HG03045 (cell line): ENCODE measurements around the gene HECA.
"Not testable (repeated sequence)": the region's sequence is repeated elsewhere in the genome, so short reads cannot be mapped to it uniquely, and the experiment has no call there.

Experiments used
- ATAC-seq: cut with Tn5 transposase; IDR thresholded peaks from one replicate; pipeline ENCODE4 v1.9.1; 2021; ENCODE audit warnings: mild to moderate bottlenecking, moderate library complexity; ENCODE audit not compliant: unreplicated experiment

HECA gene, protein sequence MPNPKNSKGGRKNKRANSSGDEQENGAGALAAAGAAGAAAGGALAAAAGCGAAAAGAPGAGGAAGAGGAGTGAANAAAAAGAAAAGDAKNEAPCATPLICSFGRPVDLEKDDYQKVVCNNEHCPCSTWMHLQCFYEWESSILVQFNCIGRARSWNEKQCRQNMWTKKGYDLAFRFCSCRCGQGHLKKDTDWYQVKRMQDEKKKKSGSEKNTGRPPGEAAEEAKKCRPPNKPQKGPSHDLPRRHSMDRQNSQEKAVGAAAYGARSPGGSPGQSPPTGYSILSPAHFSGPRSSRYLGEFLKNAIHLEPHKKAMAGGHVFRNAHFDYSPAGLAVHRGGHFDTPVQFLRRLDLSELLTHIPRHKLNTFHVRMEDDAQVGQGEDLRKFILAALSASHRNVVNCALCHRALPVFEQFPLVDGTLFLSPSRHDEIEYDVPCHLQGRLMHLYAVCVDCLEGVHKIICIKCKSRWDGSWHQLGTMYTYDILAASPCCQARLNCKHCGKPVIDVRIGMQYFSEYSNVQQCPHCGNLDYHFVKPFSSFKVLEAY

DNA sequence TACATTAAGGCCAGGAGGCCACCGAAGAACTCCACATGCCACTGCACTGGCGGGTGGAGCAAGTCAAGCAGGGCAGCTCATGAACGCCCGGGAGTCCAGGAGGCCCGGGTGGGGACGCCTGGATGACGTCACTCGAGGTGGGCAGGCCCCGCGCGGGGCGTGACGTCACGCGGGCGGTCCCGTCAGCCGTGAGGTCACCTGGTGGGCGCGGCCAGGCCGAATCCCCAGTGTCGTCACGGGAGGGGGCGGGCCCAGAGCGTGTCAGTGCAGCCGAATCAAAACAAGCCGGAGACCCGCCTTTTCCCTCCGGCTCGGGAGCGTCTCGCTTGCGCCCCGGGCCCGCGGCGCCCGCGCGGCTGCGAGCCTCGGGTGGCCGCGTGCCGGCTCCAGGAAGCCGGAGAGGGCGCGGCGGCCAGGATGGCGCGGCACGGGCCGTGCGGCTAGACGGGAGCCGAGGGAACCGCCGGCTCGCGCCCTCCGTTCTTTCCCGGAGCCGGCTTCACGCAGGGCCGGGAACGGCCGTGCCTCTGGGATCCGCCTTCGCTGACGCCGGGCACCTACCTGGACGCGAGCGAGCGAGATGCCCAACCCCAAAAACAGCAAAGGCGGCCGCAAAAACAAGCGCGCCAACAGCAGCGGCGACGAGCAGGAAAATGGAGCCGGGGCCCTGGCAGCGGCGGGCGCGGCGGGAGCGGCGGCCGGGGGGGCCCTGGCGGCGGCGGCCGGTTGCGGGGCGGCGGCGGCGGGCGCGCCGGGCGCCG, at the start of gene HECA:
HECA (plus strand) TSS at position 264 of the 761 bp plus-strand sequence; CDS start at position 581, 317 bp downstream.
- peak; percentile 84 for ATAC-seq

DNA sequence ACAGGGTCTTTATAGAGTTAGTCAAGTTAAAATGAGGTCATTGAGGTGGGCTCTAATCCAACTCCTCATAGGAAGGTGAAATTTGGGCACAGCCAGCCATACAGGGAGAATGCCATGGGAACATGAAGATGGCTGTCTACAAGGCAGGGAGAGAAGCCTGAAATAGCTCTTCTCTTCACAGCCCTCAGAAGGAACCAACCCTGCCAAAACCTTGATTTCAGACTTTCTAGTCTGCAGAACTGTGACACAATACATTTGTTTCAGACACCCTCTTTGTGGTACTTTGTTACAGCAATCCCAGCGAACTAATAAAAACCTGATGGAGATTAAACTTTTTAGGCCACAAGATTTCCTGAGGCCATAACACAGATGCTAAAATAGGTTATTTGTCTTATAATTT, 43.1 kb upstream of the HECA start:
- no peak for ATAC-seq

DNA sequence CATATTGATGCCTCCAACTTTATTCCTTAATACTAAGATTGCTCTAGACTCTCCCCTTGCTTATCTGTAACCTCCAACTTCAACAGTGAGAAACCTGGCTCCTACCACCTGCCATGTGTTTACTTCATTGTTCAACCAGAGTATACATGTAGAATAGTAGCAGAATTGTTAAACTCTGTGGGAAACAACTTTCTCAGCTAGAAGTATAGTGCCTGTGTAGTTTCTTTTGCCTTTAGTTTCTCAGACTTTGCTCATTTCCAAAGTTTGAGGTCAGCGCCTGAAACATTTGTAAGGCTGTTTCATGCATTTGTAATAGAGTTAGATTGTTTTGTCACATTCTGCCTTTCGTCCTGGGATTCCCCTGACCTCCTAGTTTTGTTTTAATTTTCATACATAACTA, 34.9 kb upstream of the HECA start:
- ATAC-seq: peak; percentile 85

DNA sequence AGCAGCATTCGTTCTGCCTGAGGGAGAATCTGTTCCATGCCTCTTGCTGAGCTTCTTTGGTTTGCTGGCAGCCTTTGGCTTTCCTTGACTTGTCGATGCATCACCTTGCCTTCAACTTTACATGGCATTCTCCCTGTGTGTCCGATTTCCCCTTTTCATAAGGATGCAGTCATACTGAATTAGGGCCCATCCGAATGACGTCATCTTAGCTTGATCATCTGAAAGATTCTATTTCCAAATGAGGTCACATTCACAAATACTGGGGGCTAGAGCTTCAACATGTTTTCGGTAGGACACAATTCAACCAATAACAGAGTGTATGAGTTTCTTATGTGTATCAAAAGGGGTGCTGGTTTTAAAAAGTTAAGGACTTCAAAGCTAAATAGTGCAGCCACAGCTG, 27.8 kb upstream of the HECA start:
- no peak for ATAC-seq

DNA sequence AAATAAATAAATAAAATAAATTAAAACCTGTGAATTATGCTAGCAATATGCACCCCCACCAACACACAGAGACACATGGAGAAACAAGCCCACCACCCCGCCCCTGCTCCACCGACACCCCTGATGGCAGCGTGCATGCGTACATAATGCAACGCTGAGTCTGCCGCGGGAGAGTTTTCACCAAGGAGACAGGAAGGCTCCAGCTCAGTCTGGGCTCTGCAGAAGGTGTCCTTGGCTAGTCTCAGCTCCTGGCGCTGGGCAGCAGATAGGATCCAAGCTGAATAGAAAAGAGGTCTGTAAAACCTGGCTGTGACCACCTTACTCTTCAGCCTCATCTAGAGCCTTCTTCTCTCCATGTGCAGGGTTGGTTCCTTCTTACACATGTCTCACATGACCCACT, 26.5 kb upstream of the HECA start:
- no peak for ATAC-seq

DNA sequence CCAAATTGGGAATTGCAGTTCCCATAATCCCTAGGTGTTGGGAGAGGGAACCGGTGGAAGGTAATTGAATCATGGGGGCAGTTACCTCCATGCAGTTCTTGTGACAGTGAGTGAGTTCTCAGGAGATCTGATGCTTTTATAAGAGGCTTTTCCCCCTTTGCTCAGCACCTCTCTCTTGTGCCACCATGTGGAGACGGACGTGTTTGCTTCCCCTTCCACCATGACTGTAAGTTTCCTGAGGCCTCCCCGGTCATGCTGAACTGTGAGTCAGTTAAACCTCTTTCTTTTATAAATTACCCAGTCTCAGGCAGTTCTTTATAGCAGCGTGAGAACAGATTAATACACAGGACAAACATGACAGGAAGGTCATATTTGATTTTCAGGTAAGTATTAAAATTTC, 25.3 kb upstream of the HECA start:
- ATAC-seq: no peak

DNA sequence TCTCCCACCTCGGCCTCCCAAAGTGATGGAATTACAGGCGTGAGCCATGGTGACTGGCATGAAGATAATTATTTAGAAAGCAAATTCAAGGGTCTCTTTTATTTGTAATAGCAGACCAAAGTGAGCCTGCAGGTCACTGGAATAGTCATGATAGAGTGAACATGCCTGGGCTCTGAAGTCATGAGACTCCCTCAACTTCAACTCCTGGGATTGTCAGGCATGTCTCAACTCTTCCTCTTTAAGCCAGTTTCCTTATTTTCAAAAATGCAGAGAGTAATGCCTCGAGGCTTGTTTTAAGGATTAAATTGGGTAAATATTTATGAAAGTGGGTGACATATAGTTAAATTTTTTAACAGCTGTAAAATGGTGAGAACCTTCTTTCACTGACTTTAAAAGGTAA, 22.7 kb upstream of the HECA start:
- ATAC-seq: no peak

DNA sequence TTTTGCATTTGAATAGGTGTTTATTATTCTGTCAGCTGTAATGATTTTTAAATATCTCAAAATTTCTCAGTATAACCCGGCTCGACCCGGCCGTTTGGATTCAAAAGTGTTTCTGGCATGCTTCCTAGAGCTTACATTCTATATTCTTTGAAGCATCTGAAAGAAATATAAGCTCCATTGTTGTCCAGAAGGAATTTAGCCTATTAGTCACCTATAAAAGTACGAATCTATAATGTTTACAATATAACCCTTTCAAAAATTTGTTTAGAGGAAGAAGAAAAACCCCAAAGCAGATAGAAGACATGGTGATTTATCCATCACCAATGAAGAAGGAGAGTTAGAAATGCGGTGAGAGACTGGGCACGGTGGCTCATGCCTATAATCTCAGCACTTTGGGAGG, 22.3 kb upstream of the HECA start:
- no peak for ATAC-seq

DNA sequence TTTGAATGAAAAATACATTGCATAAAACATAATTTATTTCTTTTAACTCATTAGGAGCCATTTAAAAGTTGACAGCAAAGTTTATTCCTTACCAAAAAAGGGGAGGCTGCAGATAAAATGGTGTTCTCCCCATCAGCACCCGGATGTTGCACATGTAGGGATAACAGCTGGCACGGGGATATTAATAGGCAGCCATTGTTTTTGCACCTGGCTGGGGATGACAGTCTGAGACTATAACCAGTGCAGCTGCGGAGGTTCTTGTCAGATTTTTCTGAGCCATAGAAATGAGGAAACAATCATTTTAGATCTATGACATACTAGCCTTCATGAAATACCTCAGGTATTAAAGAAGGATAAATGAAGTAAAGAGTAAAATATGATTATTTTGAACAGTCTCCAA, 20.1 kb upstream of the HECA start:
- no peak for ATAC-seq

DNA sequence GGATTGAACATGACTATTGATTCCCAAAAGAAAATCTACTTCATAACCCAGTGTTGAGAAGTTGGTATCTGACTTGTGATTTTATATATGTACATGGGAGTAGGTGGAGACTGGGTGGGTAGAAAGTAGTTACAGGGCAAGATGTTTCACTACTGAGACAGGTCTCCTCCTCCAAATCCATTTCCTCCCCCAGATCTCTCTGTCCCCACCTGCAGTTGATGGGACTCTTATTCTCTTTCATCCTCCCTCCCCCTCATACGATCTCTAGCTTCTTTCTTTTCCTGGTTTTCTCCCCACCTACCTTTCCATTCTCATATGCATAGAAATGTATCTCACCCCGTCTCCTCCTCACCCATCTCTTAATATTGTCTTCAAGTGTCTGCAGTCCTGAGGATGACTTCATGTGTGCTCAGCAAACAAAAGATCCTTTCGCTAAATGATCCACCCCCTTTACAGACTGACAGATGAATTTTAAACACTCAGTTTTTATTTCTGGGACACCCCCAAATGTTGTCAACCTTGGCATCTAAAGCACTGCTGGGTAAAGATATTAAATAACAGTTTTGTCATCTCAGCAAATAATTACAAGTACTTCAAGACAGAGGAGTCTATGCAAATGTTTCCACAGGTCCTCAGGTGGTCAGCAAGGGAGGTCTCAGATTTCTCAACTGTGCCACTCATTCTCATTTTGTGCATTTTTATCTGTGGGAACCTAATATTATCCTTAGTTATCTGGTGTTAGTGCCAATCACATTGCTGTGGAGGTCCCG, 18.7 kb upstream of the HECA start:
- ATAC-seq: no peak

DNA sequence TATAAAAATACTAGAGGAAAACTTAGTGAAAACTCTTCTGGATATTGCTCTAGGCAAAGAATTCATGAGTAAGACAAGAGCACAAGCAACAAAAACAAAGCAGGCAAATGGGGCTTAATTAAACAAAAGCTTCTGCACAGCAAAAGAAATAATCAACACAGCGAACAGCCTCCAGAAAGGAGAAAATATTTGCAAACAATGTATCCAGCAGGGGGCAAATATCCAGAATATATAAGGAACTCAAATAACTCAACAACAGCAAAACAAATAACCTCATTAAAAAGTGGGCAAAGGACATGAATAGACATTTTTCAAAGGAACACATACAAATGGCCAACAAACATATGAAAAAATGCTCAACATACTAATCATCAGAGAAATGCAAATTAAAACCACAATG, 17.1 kb upstream of the HECA start:
- ATAC-seq: no peak

DNA sequence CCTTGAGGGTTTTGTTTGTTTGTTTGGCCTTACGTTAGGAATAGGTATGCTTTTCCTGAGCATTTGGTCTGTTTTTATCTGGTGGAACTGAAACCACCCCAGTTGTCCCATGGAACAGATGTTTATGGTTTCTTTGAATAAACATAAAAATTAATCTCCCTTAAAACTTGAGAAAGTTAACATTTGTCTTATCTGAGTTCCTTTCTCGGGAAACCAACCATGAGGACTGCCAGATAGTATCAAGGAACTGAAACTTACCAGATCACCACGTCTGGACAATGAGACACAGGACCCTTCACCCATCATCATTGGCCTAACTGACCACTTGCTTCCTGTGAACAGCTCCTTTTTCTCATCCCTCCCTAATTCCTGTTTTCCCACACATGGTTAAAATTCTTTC, 15.3 kb upstream of the HECA start:
- no peak for ATAC-seq

DNA sequence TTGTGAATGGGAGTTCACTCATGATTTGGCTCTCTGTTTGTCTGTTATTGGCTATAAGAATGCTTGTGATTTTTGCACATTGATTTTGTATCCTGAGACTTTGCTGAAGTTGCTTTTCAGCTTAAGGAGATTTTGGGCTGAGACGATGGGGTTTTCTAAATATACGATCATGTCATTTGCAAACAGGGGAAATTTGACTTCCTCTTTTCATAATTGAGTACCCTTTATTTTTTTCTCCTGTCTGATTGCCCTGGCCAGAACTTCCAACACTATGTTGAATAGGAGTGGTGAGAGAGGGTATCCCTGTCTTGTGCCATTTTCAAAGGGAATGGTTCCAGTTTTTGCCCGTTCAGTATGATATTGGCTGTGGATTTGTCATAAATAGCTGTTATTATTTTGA, 12.1 kb upstream of the HECA start:
- ATAC-seq: not testable (repeated sequence)

DNA sequence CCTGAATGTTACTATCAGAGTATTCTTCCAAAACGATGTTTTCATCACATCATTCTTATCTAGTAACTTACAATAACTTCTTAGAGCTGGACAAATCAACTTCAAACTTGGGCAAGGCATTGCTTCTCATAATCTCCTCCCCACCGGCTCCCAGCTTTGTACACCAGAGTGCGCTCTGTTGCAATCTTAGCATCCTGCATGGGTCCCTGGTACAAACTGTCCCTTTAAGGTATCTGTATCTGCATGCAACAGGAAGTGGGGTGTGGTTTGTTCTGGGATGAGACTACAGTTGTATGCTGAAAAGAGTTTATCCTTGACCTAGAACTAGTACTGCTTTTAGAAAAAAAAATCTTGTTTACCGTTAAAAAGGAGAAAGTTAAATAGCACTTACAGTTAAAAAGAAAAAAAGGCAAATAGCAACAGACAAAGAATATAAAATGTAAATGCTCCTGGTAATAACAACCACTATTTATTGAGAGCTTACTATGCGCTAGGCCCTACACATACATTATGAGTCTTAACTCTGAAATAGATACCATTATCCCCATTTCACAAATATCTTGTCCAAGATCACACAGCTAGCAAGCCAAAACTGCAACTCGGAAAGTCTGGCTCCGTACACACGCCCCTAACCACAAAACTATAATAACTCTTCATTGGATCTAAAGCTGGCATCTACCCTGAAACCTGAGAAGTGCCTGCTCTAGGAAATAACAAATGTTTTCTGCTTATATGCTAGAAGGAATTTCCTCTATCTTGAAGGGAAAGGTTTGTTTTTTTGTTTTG, 9.8 kb upstream of the HECA start:
- ATAC-seq: peak; percentile 100

DNA sequence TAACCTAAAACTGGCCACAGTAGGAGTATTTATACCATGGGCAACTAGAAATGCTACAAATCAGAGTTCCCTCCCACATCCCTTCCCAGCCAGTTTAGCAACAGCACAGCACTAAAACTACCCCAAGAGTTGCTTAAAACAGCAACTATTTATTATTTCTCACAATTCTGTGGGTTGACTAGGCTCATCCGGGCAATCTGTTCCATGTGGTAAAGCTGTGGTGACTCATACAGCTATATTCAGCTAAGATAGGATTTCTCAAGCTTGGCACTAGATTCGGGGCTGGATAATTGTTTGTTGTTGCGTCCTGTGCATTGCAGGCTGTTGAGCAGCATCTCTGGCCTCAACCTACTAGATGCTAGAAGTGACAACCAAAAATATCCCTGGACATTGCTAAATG, 8.6 kb upstream of the HECA start:
- no peak for ATAC-seq

DNA sequence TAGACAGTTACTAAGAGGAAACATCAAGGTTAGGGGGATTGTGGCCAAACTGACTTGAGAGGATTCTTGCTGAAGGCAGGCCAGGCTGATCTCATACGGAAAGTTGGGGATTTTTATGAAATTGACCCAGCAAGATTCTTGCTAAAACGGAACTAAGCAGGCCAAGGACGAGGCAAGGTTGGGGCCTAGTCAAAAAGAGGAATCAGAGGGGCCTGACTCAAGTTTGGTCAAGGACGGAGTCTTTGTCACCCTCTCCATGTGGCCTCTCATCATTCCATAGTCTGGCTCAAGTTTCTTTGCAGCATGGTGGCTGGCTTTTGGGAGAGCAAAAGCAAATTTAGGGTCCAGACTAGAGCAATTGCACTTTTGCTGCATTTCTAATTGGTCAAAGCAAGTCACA, 7.9 kb upstream of the HECA start:
- ATAC-seq: no peak

DNA sequence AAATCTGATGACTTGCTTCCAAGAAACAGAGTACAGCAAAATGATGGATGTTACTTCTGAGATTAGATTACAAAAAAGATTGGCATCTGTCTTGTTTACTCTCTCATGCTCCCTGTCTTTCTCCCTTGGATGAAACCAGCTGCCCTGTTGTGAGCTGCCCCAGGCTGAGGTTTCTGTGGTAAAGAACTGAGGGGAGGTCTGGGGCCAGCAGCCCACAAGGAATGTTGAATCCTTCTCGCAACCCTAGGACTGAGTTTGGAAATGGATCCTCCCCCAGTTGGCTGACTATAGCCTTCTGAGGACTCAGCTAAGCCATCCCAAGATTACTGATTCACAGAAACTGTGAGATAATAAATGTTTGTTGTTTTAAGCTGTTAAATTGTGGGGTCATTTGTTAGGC, 5.6 kb upstream of the HECA start:
- no peak for ATAC-seq

DNA sequence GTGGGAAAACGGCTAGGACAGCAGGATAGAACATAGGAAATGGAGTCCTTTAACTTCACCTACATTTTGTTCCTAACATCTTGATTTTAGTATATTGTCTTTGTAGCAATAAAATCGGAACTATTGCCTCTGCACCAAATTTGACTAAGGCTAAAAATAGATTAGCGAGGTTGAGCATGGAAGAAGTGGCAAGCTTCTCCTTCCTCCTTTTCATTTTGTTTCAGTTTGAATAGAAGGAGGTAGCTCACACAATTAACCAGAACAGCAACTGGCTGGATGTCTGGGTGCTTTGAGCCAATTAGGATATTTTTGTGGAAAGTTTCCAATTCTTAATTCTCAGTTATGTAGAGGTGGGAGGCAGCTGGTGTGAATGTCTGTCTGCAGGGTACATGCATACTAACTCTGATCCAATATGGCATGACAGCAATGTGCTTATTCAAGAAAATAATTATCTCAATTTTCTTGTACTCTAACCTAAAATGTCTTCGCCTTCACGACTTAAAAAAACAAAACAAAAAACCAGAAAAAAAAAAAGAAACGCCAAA, 3.1 kb upstream of the HECA start:
- no peak for ATAC-seq

DNA sequence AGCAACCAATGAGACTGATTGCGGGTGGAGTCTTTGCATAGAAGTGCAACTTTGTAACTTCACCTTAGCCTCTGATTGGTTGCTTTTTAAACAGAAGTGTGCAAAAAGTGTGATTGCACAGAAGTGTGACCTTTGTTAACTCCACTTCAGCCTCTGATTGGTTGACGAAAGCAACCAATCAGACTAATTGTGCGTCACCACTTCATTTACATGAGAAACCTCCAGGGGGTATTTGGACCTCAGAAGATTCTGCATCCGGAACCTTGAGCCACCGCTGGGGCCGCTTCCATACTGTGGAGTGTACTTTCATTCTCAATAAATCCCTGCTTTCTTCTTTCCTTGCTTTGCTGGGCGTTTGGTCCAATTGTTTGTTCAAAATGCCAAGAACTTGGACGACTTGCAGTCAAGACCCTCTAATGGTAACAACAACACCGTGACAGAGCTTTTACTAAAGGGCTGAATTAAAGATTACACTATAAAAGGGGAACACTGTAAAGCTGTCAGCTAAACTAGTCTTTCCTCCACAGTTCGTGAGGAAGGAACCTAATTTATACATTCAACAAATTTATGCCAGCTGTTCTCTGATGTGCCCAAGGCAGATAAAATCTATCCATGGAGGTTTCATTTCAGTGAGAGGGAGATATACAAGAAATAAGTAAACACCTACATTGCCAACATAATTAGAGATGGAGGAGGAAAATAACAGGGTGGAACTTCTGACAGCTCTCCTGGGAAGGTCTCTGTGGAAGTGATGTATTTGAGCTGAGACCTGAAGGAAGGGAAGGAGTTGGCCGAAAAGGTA, 1.4 kb upstream of the HECA start:
- no peak for ATAC-seq

DNA sequence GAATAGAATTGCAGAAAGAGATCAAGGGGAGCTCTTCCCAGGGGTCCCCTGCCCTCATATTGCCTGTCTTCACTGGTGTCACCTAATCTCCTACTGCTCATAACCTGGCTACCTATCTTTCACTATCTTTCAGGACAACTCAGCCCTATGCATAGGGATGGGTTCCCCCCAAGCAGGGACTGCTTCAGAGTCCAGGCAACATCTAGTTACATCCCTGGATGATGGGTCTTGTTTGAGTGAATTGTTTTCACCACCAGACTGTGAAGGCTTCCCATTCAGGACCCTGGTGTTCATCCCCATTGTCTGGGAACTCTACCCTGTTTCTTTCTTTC, 850 bp upstream of the HECA start:
- ATAC-seq: no peak
